Middle frontal gyrus (tissue), 1 donor: ENCODE measurements around the gene PIM2.
A peak's percentile ranks its signal among the peaks of the same experiment; 100 is the strongest.

Source experiments
- DNase-seq: peaks from one replicate; pipeline ENCODE4 v3.0.0-alpha.2; 2015; ENCODE audit warnings: low spot score; ENCODE audit errors: extremely low spot score

The PIM2 gene

GRCh38 chrX:48918643-48919340, at the start of gene PIM2:
PIM2 (minus strand) TSS chrX:48919024; CDS start chrX:48918834, 190 bp downstream.
- DNase-seq: peak; percentile 66

- DNase-seq: no peak
Measured at GRCh38 chrX:48968377-48968776, 49.6 kb upstream of the PIM2 start.

DNA sequence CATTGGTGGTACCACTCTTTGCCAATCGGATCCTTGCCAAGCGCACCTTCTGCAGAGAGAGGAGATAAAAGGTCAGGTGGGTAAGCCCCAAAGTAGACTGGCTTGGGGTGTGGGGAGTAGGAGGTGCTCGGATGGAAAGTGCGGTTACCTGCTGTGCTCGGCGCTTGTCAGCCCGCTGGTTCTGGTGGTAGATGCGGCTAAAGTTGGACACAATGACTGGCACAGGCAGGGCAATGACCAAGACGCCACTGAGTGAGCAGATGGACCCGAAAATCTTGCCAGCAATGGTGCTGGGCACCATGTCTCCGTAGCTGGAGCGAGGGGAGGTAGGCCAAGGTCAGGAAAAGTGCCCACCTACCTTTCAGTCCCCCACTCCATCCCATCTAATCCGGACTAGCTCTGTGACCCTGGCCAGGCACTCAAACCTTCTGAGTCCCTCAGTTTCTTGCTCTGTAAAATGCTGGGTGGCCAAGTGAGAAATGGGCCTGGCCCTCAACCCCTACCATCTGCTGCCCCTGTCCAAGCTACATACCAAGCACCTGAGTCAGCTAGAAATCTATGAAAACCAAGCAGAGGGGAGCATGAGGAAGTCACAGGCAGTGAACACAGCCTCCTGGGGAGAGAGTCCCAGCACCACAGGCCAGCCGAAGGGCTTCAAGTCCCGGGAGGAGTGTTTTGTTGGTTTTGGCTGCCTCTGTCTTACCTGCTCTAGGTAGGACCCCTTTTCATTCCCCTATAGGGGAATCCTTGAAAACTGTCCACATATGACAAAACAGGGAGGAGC, 48.2 kb upstream of the PIM2 start:
- no peak for DNase-seq

DNA sequence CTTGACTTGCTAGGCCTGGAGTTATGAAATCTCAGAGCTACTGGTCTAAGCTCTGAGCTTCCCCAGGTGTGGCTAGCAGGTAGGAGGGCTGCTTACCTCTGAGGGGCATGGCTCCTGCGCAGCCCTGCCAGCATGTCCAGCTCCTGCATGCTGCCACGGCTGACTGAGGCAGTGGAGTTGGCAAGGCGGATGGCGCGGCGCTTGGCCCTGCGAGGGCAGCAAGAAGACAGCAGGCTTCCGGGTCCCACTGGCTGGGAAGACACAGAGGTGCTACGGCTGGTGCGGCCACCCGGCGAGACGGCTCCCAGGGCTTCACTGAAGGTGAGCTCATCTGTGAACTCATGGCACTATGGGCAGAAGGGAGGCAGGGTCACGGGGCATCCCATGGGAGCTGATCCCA, 47.1 kb upstream of the PIM2 start:
- no peak for DNase-seq

DNA sequence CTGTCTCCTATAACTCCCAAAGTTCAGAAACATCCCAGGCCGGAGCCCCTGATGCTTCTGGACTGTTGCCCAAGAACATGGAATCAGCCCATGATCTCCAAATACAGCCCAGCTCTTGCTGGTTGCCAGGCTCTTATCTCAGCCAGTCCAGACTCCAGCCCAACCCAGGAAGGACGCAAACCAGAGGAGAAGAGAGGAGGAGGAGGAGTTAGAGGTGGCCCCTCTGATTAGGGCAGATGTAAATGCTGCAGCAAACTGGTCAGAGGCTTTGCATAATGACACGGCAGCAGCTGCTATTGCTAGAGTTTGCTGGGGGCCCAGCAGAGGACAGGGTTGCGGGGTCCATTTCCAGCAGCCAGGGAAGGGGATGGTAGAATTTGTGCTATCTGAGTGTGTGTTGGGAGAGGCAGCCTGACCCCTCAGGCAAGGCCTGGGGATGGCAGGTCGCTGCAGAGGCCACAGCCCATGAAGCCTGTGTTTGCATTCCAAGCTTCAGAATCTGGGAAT, 42.8 kb upstream of the PIM2 start:
- no peak for DNase-seq

- DNase-seq: no peak
Measured at GRCh38 chrX:48960291-48960690, 41.5 kb upstream of the PIM2 start.

- DNase-seq: no peak
Measured at GRCh38 chrX:48958635-48959094, 39.8 kb upstream of the PIM2 start.

- DNase-seq: peak; percentile 87
Measured at GRCh38 chrX:48957827-48958634, 39.2 kb upstream of the PIM2 start.

GRCh38 chrX:48957477-48957826, 38.6 kb upstream of the PIM2 start, which contains the start of gene OTUD5:
OTUD5 (minus strand) TSS chrX:48957607; CDS start chrX:48957570, 37 bp downstream.
- no peak for DNase-seq

GRCh38 chrX:48956728-48957414, 38.0 kb upstream of the PIM2 start:
- no peak for DNase-seq

- no peak for DNase-seq
Measured at GRCh38 chrX:48948589-48948988, 29.8 kb upstream of the PIM2 start.

- DNase-seq: no peak
Measured at GRCh38 chrX:48945517-48946348, 26.9 kb upstream of the PIM2 start.

GRCh38 chrX:48942895-48943294, 24.1 kb upstream of the PIM2 start:
- no peak for DNase-seq

DNA sequence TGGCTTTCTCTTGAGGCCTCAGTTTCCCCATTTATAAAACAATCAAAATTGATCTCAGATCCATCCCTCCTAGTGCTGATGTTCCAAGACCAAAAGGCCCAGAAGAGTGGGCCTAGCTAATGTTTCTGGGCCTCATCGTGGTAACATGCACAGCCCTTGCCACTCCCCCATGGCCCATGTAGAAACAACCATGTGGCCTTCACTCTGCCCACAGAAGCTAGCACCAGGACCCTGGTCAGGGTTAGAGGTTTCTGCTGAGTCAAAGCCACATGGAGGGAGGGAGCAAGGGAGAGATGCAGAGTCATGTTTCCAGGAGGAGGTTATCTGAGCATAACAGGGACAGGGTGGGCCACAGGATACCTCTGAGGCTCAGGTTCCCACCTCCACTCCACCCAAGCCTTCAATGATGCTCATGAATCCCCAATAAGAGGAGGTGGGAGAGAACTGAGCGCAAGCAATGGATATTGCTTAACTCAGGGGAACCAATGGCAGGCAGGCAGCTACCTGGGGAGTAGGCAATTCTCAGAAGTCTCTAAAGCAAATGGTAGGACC, 21.7 kb upstream of the PIM2 start:
- DNase-seq: no peak

GRCh38 chrX:48939524-48940228, 20.9 kb upstream of the PIM2 start:
- no peak for DNase-seq

GRCh38 chrX:48938721-48939425, 20.0 kb upstream of the PIM2 start:
- DNase-seq: no peak

DNA sequence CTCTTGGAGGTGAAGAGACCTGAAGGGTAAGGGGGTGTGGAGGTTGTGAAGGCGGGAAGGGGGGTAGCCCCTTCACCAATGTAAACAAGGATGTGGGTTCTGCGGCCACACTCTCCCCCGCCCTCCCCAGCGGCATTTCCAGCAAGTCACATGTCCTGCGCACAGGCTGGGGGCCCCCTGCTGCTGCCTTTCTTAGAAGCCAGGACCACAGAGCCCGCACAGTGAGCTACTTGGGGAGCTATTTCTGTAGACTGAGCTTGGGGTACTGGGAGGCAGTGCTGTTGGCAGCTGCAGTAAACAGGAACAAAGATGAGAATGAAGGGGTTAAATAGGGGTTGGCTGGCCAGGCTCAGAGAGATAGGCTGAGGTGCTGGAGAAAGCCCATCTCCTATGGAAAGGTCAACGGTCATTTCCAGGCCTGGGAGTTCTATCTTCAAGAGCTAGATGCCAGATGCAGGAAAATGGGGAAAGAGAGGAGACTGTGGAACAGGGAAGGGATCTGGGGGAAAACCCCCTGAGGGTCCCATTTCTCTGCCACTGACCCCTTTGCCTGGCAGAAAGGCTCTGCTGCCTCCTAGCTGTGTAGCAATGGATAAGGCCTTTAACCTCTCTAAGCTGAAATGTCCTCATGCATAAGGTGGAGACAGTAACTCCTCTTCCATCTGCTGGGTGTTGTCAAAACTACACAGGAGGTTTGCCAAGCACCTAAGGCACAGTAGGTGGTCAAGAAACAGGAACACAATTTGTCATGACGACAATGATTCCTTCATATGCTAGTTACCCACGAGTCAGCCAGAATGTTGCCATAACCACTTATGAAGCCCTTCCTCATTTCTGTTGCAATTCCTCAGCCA, 18.5 kb upstream of the PIM2 start:
- no peak for DNase-seq
